ENCODE results near the gene GSC2.

The GSC2 gene

GRCh38 chr22:19136915-19137314 is 13.2 kb downstream of the GSC2 start:
- TF ChIP-seq CTCF (IDR thresholded peaks at IDR 0.05; ENCODE audit: control insufficient read depth, extremely low read depth, insufficient read depth): no peak
- DNase-seq (ENCODE audit: low read depth): no peak
- H3K4me3 ChIP-seq (ENCODE audit: low read depth, low read length): no peak overlapping the region

GRCh38 chr22:19134874-19135273 is 15.2 kb downstream of the GSC2 start:
- no peak for DNase-seq (ENCODE audit: low read depth)
- no peak for TF ChIP-seq CTCF (IDR thresholded peaks at IDR 0.05; ENCODE audit: control insufficient read depth, extremely low read depth, insufficient read depth)
- no peak overlapping the region for H3K4me3 ChIP-seq (ENCODE audit: low read depth, low read length)

GRCh38 chr22:19134176-19134831 is 15.8 kb downstream of the GSC2 start:
- no peak overlapping the region for H3K4me3 ChIP-seq (ENCODE audit: low read depth, low read length)
- no peak for DNase-seq (ENCODE audit: low read depth)
- TF ChIP-seq CTCF (IDR thresholded peaks at IDR 0.05; ENCODE audit: control insufficient read depth, extremely low read depth, insufficient read depth): no peak

GRCh38 chr22:19133561-19133960 is 16.5 kb downstream of the GSC2 start:
- no peak for TF ChIP-seq CTCF (IDR thresholded peaks at IDR 0.05; ENCODE audit: control insufficient read depth, extremely low read depth, insufficient read depth)
- DNase-seq (ENCODE audit: low read depth): no peak

GRCh38 chr22:19132693-19133400 is 17.2 kb downstream of the GSC2 start:
- no peak overlapping the region for H3K4me3 ChIP-seq (ENCODE audit: low read depth, low read length)
- no peak for DNase-seq (ENCODE audit: low read depth)
- no peak for TF ChIP-seq CTCF (IDR thresholded peaks at IDR 0.05; ENCODE audit: control insufficient read depth, extremely low read depth, insufficient read depth)

More at GRCh38 chr22:19133561-19133960, 16.5 kb downstream of the GSC2 start:
- H3K4me3 ChIP-seq (ENCODE audit: low read depth, low read length): no peak overlapping the region

- DNase-seq (ENCODE audit: low read depth): no peak
- no peak for TF ChIP-seq CTCF (IDR thresholded peaks at IDR 0.05; ENCODE audit: control insufficient read depth, extremely low read depth, insufficient read depth)
- no peak overlapping the region for H3K4me3 ChIP-seq (ENCODE audit: low read depth, low read length)
These were observed 17.9 kb downstream of the GSC2 start for GRCh38 chr22:19132153-19132552.

- TF ChIP-seq CTCF (IDR thresholded peaks at IDR 0.05; ENCODE audit: control insufficient read depth, extremely low read depth, insufficient read depth): no peak
- no peak overlapping the region for H3K4me3 ChIP-seq (ENCODE audit: low read depth, low read length)
- DNase-seq (ENCODE audit: low read depth): no peak
These were observed 18.4 kb downstream of the GSC2 start for GRCh38 chr22:19131685-19132015.

Measured in LNCaP clone FGC (cell line).